ENCODE results near the gene NOG. TPM values are rescaled to one million over a fixed set of nuclear protein-coding genes. Genes with fewer than 3 reads are reported as not detected.
A peak's percentile ranks its signal among the peaks of the same experiment; 100 is the strongest.

Gene NOG
- total and polyA plus RNA-seq, 2 experiments from 2014 or later: 18.9 to 66.4 TPM

- no peaks in the 10 kb centered on the region for H3K36me3 ChIP-seq
- peak in 1 of 2 donors; percentile 52 for DNase-seq (ENCODE audit: low read depth in 1 of 2, low spot score in 1 of 2)
- no peak for TF ChIP-seq CTCF (IDR thresholded peaks at IDR 0.05; ENCODE audit: low read depth, low read length)
These were observed 15.7 kb upstream of the NOG start for GRCh38 chr17:56577843-56578204.

GRCh38 chr17:56581635-56582627 lies 11.6 kb upstream of the NOG start:
- Histone ChIP-seq H3K4me1 (ENCODE audit: low read depth) (peaks cover 56% of the 10 kb centered on the region), H3K27ac (peak overlapping the region; percentile 89), H3K36me3 (no peaks in the 10 kb centered on the region), H3K4me3 (no peak overlapping the region), H3K9me3 (ENCODE audit: low read depth) (no peaks in the 10 kb centered on the region), H3K27me3 (no peaks in the 10 kb centered on the region)
- peak in 1 of 2 donors; percentile 75 for DNase-seq (ENCODE audit: low read depth in 1 of 2, low spot score in 1 of 2)
- no peak for TF ChIP-seq CTCF (IDR thresholded peaks at IDR 0.05; ENCODE audit: low read depth, low read length)

More at GRCh38 chr17:56577843-56578204, 15.7 kb upstream of the NOG start:
- Histone ChIP-seq H3K27ac (peak overlapping the region; percentile 93), H3K27me3 (no peaks in the 10 kb centered on the region), H3K4me1 (ENCODE audit: low read depth) (peaks cover 64% of the 10 kb centered on the region), H3K9me3 (ENCODE audit: low read depth) (no peaks in the 10 kb centered on the region), H3K4me3 (no peak overlapping the region)

GRCh38 chr17:56583772-56584171 lies 9.7 kb upstream of the NOG start:
- no peak overlapping the region for H3K4me3 ChIP-seq
- no peaks in the 10 kb centered on the region for H3K9me3 ChIP-seq (ENCODE audit: low read depth)
- H3K27ac ChIP-seq: no peak overlapping the region
- H3K4me1 ChIP-seq (ENCODE audit: low read depth): peaks cover 44% of the 10 kb centered on the region
- TF ChIP-seq CTCF (IDR thresholded peaks at IDR 0.05; ENCODE audit: low read depth, low read length): no peak
- DNase-seq (ENCODE audit: low read depth in 1 of 2, low spot score in 1 of 2): no peak
- H3K27me3 ChIP-seq: no peaks in the 10 kb centered on the region
- no peaks in the 10 kb centered on the region for H3K36me3 ChIP-seq

- H3K4me1 ChIP-seq (ENCODE audit: low read depth): peaks cover 34% of the 10 kb centered on the region
- no peak for DNase-seq (ENCODE audit: low read depth in 1 of 2, low spot score in 1 of 2)
- no peaks in the 10 kb centered on the region for H3K36me3 ChIP-seq
- no peaks in the 10 kb centered on the region for H3K9me3 ChIP-seq (ENCODE audit: low read depth)
- no peak overlapping the region for H3K27ac ChIP-seq
- no peak for TF ChIP-seq CTCF (IDR thresholded peaks at IDR 0.05; ENCODE audit: low read depth, low read length)
- no peak overlapping the region for H3K4me3 ChIP-seq
- no peaks in the 10 kb centered on the region for H3K27me3 ChIP-seq
These were observed 6.2 kb upstream of the NOG start for GRCh38 chr17:56587298-56587697.

GRCh38 chr17:56592487-56593085 lies 913 bp upstream of the NOG start:
- Histone ChIP-seq H3K27me3 (no peaks in the 10 kb centered on the region), H3K27ac (peak overlapping the region; percentile 84), H3K36me3 (no peaks in the 10 kb centered on the region), H3K9me3 (ENCODE audit: low read depth) (no peaks in the 10 kb centered on the region), H3K4me3 (peak overlapping the region; percentile 67), H3K4me1 (ENCODE audit: low read depth) (peaks cover 14% of the 10 kb centered on the region)
- peak; percentile 54 for TF ChIP-seq CTCF (IDR thresholded peaks at IDR 0.05; ENCODE audit: low read depth, low read length)
- peak; percentile 49 to 88 for DNase-seq (ENCODE audit: low read depth in 1 of 2, low spot score in 1 of 2)
